GM15510 (cell line): ENCODE measurements around the gene TGM4.

Experiments used
- POLR2A ChIP-seq: IDR thresholded peaks from 3 replicates; pipeline ENCODE4 v1.6.1; 2011; ENCODE audit warnings: borderline replicate concordance; ENCODE audit not compliant: insufficient read length; ENCODE audit errors: extremely low read depth

TGM4 gene

DNA sequence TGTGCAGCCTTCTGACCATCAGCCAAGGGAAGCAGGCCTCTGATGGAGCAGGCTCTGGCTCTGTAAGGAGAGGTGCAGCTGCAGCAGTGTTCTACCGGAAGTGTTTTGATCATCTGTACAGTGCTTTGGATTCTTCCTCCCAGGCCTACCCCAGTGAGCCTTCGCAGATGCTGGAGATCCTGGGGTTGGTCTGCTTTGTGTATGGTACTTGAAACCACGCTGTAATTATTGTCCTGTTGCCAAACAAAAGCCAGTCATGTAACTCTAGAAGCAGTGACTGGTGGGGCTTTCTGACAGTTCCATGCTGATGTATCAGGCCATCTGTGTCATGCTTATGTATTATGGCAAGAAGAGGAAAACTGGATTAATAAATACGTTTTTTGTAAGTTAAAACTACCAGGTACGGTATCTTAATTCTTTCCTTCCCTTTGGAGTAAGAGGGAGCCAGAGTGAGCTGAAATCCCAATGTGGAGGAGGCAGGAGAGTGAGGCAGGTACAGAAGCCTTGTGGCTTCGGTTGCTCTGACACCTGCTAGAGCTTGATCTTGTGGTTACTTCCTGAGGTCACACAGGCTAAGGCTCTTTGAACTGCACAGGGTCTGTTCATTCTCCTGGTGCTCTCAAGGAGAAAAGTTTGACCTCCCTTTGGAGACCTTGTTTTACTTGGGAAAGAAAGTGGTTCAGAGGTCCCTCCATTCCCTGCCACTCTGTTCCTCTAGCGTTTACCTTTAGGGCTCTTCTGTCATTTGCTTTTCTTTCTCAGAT, 9.0 kb upstream of the TGM4 start:
- no peak for TF ChIP-seq POLR2A

DNA sequence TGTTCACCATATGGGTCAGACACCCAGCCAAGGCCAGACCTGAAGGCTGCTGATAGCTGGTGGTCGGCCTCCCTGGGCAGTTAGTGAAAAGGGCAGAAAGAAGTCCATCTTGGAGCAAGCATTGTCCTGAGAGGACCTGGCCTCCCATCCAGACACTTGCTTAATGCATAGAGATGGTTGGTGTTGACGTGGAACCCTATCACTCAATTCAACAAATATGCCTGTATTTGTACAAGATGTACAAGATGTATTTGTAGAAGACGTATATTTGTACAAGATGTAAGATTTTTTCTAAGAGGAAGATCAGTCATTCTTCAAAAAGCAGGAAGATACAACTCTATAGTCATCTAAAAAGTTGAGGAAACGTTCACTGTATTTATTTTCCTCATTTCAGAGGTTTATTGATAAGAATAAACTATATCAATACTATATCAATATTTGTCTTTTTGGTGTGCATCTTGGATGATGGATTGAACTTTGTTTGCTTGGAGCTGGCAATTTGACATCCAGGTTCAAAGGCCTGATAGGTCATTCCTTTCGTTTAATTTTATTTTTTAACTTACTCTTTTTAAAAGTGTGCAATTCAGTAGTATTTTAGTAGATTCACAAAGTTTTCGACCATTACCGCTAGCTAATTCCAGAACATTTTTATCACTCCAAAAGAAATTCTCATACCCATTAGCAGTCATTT, 6.8 kb upstream of the TGM4 start:
- TF ChIP-seq POLR2A, result no peak

DNA sequence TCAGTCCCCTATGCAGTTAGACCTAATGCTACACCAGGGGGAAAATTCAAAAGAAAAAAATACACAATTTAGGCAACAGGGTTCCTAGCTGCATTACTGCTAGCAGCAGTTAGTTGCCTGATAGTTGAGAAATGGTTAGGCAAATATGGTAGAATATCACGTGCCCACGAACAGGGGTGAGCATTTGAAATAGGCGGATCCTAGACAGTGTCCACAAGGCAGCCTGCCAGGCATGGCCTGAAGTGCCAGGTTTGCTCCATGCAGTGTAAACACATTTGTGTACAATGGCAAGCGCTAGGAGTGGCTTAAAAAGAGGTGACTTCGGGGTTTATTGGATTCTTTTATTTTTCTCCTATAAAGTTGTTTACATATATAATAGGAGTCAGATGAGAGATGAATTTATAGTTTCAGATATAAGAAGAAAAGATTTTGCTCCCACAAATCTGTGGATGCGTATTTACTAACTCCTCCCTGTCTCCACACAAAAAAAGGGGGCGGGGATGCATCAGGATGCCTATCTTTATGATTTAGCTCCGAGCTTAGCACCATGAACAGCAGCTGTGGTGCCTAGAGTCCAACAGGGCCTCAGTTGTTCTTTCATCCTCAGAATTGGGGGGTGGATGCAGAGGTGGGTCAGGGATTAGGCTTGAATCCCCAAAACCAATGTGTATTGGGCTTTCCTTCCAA, 3.9 kb upstream of the TGM4 start:
- no peak for TF ChIP-seq POLR2A

DNA sequence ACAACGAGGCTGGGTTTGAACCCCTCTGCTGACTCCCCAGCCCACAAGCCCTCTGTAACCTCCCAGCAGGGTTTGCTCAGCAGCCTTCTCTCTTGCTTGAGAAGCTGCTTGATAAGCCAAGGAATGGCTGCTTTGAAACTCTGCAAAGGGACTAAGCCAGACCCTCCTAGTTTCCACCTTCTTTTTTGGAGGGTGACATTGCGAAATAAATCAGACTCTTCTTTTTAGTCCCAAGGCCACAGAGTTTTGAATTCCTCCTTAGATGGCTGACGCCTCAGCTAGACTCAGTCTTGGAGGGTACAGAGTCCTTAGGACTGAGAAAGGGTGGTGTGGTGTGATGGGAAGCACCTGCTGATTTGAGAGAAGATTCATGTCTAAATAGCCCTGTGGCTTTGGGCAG, 1.2 kb downstream of the TGM4 start:
- no peak for TF ChIP-seq POLR2A

DNA sequence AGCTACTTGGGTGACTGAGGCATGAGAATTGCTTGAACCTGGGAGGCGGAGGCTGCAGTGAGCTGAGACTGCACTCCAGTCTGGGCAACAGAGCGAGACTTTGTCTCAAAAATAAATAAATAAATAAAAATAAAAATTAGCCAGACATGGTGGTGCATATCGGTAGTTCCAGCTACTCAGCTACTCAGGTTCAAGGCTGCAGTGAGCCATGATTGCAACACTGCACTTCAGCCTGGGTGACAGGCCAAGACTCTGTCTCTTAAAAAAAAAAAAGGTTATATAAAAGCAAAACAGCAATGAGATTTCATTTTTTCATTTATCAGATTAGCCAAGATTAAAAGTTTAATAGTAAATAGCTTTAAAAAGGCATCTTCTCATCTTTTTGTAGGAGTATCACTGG, 2.9 kb downstream of the TGM4 start:
- TF ChIP-seq POLR2A, result no peak

DNA sequence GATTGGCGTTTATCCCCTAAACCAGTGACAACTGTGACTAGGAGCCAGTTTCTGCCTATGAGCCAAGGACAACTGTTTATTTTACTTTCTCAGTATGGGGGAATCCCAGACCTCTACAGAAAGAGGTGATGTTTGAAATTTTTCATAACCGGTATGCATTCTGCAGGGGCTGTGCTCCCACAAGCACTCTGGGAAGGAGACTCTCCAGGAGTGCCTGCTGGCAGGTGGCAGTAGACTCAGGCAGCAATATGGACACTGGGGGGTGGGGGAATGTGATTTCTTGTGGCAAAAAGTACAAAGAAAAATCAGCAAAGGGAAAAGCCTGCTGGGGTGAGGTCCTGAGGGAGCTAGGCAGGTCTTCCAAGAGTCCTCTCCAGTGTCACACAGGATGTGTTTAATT, 5.9 kb downstream of the TGM4 start:
- no peak for TF ChIP-seq POLR2A

DNA sequence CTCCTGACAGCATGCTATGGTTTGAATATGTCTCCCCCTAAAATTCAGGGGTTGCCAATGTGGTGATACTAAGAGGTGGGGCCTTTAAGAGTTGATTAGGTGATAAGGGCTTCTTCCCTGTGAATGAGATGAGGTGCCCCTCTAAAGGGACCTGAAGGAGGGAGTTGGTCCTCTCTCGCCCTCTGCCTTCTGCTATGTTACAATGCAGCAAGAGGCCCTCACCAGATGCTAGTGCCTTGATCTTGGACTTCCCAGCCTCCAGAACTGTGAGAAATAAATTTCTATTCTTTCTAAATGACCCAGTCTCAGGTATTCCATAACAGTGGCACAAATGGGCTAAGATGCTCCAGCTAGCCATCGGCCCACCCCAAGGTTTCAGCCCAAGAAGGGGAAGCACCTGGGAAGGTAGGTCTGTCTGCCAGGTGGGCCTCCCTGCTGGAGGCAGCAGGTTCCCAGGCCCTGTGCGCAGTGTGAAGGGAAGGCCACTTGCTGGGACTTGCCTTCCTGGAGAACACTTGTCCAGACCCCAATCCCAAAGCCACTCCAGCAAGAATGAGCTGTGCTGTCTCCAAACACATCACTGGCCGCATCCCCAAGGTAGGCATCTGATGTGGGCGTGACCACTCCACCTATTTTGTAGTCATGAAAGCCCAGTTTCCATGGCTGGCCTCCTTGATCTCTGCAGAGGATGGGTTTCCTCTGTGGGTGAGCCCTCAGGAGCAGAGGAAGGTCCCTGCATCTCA, 9.0 kb downstream of the TGM4 start:
- no peak for TF ChIP-seq POLR2A

DNA sequence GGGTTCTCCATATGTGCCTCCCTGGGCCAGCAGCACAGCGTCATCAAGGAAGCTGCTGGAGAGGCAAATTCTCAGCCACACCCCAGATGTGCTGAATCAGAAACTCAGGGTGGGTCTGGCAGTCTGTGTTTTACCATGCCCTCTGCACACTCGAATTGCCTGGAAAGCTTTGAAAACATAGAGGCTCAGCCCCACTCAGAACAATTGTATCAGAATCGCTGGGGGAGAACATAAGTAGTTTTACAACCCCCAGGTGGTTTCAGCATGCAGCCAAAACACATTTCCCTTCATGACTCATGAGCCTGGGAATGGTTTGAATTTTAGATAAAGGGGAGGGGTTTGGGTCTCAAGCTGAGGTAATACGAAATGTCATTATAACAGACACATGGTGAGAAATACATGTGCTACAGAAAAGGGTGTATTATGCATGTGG, 9.6 kb downstream of the TGM4 start:
- TF ChIP-seq POLR2A, result no peak

DNA sequence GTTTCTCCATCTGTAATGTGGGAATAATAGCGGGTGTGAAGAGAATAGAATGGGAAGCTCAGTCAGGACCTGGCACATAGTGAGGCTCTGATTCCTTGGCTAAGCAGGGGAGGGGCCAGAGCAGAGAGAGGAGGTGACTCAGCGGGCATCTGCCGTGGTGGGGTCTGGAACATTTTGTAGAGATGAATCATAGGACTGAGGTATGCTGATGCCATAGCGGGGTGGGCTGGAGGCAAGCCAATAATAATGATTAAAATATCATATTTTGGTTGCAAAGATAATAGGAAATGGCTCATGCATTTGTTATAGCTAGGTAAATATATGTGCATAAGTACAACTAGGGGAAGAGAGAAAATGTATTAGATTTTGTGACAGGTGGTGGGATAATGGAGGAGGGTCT, 11.2 kb downstream of the TGM4 start:
- no peak for TF ChIP-seq POLR2A

DNA sequence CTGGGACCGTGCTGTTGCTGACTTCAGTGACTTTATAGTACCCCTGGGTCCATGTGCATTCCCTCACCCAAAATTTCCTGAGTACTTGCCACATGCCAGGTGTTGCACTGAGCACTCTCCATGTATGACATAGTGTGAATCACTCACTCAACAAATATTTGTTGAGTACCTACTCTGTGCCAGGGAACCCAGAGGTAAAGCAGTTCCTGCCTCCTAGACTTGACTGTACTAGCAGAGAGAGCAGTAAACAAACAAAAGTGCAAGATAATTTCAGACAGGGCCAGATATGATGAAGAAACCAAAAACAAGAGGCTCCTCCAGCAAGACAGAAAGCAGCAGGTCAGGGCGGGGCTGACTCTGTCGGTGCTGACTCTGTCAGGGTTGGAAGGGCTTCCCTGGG, 12.2 kb downstream of the TGM4 start:
- TF ChIP-seq POLR2A, result no peak

DNA sequence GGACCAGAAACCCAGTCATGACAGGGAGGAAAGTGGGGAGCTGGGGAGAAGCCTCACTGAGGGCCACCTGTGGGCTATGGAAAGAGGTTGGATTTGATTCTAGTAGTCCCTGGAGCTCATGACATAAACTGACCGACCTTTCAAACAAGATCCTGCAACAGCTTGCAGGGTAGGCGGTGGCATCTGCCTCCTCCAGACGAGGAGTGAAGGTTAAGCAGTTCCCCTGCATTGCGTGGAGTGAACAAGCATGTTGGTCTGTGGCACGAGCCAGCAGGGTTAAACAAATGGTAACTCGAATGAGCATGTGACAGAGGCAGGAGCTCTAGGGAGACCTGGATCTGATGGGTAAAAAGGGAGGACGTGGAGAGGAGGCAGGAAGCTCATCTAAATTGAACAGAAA, 12.7 kb downstream of the TGM4 start:
- TF ChIP-seq POLR2A, result no peak

DNA sequence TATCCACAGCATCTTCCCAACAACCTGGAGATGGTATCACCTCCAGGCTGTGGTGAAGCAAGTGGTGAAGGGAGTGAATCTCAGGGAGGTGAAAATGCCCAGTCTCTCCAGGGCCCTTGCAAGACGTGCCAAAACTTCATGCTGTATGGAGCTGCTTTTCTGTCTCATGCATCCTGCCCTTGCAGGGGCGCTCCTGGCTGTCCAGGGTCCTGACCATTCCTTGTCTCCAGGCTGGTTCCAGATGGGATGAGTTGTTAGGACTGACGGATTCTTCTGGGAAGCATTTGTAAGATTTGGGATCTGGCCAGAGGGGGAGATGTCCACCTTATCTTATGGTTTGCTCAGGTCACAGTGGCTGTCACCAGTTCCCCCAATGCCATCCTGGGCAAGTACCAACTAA, 15.8 kb downstream of the TGM4 start:
- no peak for TF ChIP-seq POLR2A

DNA sequence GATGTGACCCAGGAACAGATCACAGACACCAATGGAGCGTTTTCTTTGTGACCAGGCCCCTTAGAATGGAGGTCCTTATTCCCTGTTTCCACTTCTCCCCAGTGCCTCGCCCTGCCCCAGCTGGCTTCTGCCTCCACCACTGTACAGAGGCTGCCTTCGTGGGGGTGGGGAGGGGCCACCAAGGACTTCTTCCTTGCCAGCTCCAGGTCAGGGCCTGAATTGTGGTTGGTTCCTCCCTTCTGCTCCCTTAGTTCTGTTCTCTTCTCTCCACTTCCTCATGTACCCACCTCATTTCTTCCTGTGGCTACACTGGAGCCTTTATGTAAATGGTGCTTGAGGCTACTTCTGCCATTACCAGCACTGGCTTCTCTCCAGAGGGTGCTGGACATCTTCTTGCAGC, 16.4 kb downstream of the TGM4 start:
- TF ChIP-seq POLR2A, result no peak

DNA sequence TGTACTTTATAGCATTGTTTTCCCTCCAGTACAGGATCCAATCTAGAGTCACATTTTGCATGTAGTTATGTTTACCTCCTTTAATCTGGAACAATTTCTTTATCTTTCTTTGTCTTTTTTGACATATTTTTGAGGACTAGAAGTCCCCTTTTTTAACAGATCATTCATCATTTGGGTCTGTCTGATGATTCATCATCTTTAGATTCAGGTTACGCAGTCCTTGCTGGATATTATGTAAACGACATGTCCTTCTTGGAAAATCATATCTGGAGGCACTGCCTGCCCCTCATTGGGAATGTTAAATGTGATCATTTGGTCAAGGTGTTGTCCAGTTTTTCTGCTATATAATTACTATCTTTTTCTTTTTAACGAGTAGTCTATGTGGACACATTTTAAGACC, 18.3 kb downstream of the TGM4 start:
- TF ChIP-seq POLR2A, result no peak

DNA sequence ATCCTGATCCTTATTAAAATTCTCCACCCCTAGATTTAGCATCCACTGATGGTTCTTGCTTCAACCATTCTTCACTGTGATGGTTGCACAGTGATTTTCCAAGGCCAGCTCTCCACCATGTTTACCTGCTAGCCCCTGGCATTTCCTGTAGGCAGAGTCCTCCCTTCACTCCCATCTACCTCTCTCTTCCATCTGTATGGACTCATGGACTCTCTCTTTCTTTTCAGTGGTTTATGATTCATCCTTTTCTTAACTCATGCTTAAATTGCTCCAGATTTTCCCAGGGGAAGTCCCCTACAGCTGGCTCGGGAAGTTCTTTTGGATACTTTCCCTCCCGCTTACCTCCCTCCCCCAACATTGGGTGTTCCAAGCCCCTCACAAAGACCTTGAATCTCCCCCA, 18.7 kb downstream of the TGM4 start:
- TF ChIP-seq POLR2A, result no peak
